IMR-90 (cell line): ENCODE data around the gene PRKN. TPM values are rescaled to one million over a fixed set of nuclear protein-coding genes. Genes with fewer than 3 reads are reported as not detected.

Experiments
- ATAC-seq: fragments of 200-7000 bp; cut with Tn5 transposase; 2 replicates; pipeline ENCODE4 v1.9.1; 2020; ENCODE audit warnings: low read depth, mild to moderate bottlenecking, moderate library complexity
- BruUV-seq: library from RNA; stranded (reverse); fragments of 400-500 nt; replicated peaks from 2 replicates; lab custom pipeline; 2021; lab: Mats Ljungman, UMichigan
- CTCF ChIA-PET: fragments of 300-600 bp; formaldehyde crosslinking; extraction: SDS; loops from one replicate; lab custom pipeline; 2021; ENCODE audit warnings: antibody characterized with exemption; lab: Yijun Ruan, JAX
- POLR2A ChIA-PET: fragments of 300-600 bp; sonication (Branson Sonifier 250); formaldehyde crosslinking; loops from one replicate; lab custom pipeline; 2022; ENCODE audit warnings: antibody characterized with exemption; ENCODE audit not compliant: unreplicated experiment; lab: Charles Lee
- DNase-seq: peaks from one replicate; pipeline ENCODE4 v3.0.0; 2013
- H2AFZ ChIP-seq: replicated peaks from 2 replicates; pipeline ENCODE3; 2013; ENCODE audit warnings: low read length, mild to moderate bottlenecking; ENCODE audit not compliant: poor library complexity
- H2AK5ac ChIP-seq: 2 replicates; pipeline ENCODE4 v1.6.1; 2013; ENCODE audit warnings: low read depth, low read length, inconsistent platforms
- H2AK9ac ChIP-seq: replicated peaks from 2 replicates; pipeline ENCODE3; 2013; ENCODE audit warnings: mild to moderate bottlenecking, low read depth, low read length, moderate library complexity; ENCODE audit not compliant: poor library complexity
- H2BK120ac ChIP-seq: 2 replicates; pipeline ENCODE4 v1.6.1; 2013; ENCODE audit warnings: low read depth, low read length, inconsistent platforms
- H2BK15ac ChIP-seq: 3 replicates; pipeline ENCODE4 v1.6.1; 2013; ENCODE audit warnings: low read depth, low read length, inconsistent platforms
- H2BK20ac ChIP-seq: 2 replicates; pipeline ENCODE4 v1.6.1; 2013; ENCODE audit warnings: low read depth, mild to moderate bottlenecking, inconsistent platforms, low read length, moderate library complexity
- H2BK5ac ChIP-seq: 2 replicates; pipeline ENCODE4 v1.6.1; 2013; ENCODE audit warnings: mild to moderate bottlenecking, low read depth, low read length, inconsistent platforms; ENCODE audit not compliant: poor library complexity, severe bottlenecking
- H3K14ac ChIP-seq: replicated peaks from 2 replicates; pipeline ENCODE4 v1.6.1; 2013; ENCODE audit warnings: low read depth, low read length, inconsistent platforms
- H3K18ac ChIP-seq: 2 replicates; pipeline ENCODE4 v1.6.1; 2013; ENCODE audit warnings: low read depth, low read length, control low read depth
- H3K23ac ChIP-seq: 2 replicates; pipeline ENCODE4 v1.6.1; 2013; ENCODE audit warnings: low read depth, low read length, inconsistent platforms
- H3K27ac ChIP-seq: 2 replicates; pipeline ENCODE4 v1.5.1; 2013; ENCODE audit warnings: mild to moderate bottlenecking, control low read depth, low read length; ENCODE audit not compliant: insufficient read depth
- H3K27me3 ChIP-seq: 2 replicates; pipeline ENCODE4 v1.6.1; 2013; ENCODE audit warnings: low read length; ENCODE audit not compliant: control insufficient read depth, insufficient read depth
- H3K36me3 ChIP-seq: 2 replicates; pipeline ENCODE4 v1.6.1; 2013; ENCODE audit warnings: low read length, mixed read lengths; ENCODE audit not compliant: control insufficient read depth, insufficient read depth
- H3K4ac ChIP-seq: 2 replicates; pipeline ENCODE4 v1.6.1; 2013; ENCODE audit warnings: low read depth, low read length, inconsistent platforms
- H3K4me1 ChIP-seq: 2 replicates; pipeline ENCODE4 v1.6.1; 2013; ENCODE audit warnings: low read length, mixed read lengths; ENCODE audit not compliant: control insufficient read depth, insufficient read depth
- H3K4me2 ChIP-seq: 2 replicates; pipeline ENCODE4 v1.6.1; 2013; ENCODE audit warnings: low read depth, mild to moderate bottlenecking, control low read depth, low read length, moderate library complexity
- H3K4me3 ChIP-seq: 2 replicates; pipeline ENCODE4 v1.5.1; 2013; ENCODE audit warnings: low read depth, mild to moderate bottlenecking, control low read depth, low read length, moderate library complexity; ENCODE audit not compliant: insufficient read depth
- H3K56ac ChIP-seq: 2 replicates; pipeline ENCODE4 v1.6.1; 2013; ENCODE audit warnings: low read length, inconsistent platforms; ENCODE audit not compliant: insufficient read depth; ENCODE audit errors: extremely low read depth
- H3K79me1 ChIP-seq, 2 experiments: 2 replicates each; pipeline ENCODE4 v1.6.1; 2013; ENCODE audit warnings: low read length in 2 of 2, inconsistent platforms in 1 of 2, low read depth in 1 of 2
- H3K9ac ChIP-seq: 2 replicates; pipeline ENCODE4 v1.6.1; 2013; ENCODE audit warnings: low read depth, low read length, control low read depth
- H3K9me1 ChIP-seq: 2 replicates; pipeline ENCODE4 v1.6.1; 2013; ENCODE audit warnings: low read length, inconsistent platforms; ENCODE audit not compliant: insufficient read depth
- H3K9me3 ChIP-seq: 2 replicates; pipeline ENCODE4 v1.6.1; 2013; ENCODE audit warnings: low read length; ENCODE audit not compliant: control insufficient read depth, insufficient read depth
- H4K20me1 ChIP-seq: 2 replicates; pipeline ENCODE4 v1.6.1; 2013; ENCODE audit warnings: low read length, inconsistent platforms; ENCODE audit not compliant: insufficient read depth
- H4K5ac ChIP-seq: 2 replicates; pipeline ENCODE4 v1.6.1; 2013; ENCODE audit warnings: mild to moderate bottlenecking, low read depth, low read length, control low read depth
- H4K8ac ChIP-seq, 2 experiments: 2 replicates each; pipeline ENCODE4 v1.6.1; 2013; ENCODE audit warnings: low read depth in 2 of 2, low read length in 2 of 2, control low read depth in 1 of 2, inconsistent platforms in 1 of 2
- H4K91ac ChIP-seq: 2 replicates; pipeline ENCODE4 v1.6.1; 2013; ENCODE audit warnings: low read depth, low read length, inconsistent platforms; ENCODE audit not compliant: insufficient read depth
- CEBPB ChIP-seq: IDR thresholded peaks from 2 replicates; pipeline ENCODE4 v1.6.1; 2012; ENCODE audit warnings: low read depth, low read length, improper control_type of control experiment
- CTCF ChIP-seq: conservative IDR thresholded peaks from 2 replicates; pipeline ENCODE4 v1.5.1; 2012; ENCODE audit warnings: mild to moderate bottlenecking, low read depth, low read length, improper control_type of control experiment
- MXI1 ChIP-seq: IDR thresholded peaks from 2 replicates; pipeline ENCODE4 v1.6.1; 2012; ENCODE audit warnings: low read depth, mild to moderate bottlenecking, low read length, moderate library complexity, borderline replicate concordance
- NFE2L2 ChIP-seq: fragments of 150-350 bp; IDR thresholded peaks from 2 replicates; pipeline ENCODE4 v1.6.1; 2016; ENCODE audit warnings: low read depth, mild to moderate bottlenecking, low read length
- WGBS, 2 experiments: methylation state at CpG; one replicate each; pipeline versions ENCODE4 v1.1.5 to v1.1.7; 2013; ENCODE audit warnings: missing lambda C conversion rate in 2 of 2; ENCODE audit not compliant: insufficient read length in 1 of 2; ENCODE audit errors: extremely low coverage in 2 of 2; 5-methylcytosine and 5-hydroxymethylcytosine counted together
- dilution Hi-C: fragments of 300-500 bp; cut with HindIII; formaldehyde crosslinking; loops from one replicate; pipeline ENCODE4 v1.14.3; 2018; ENCODE audit warnings: low sequenced_read_pairs; ENCODE audit not compliant: unreplicated experiment
- in situ Hi-C: fragments of 300-500 bp; cut with MboI; formaldehyde crosslinking; loops from 3 replicates; pipeline ENCODE4 v1.14.3; 2019; ENCODE audit warnings: low sequenced_read_pairs, inconsistent platforms, mixed read lengths
- intact Hi-C: fragments of 100-400 bp; cut with micrococcal nuclease; formaldehyde crosslinking; loops from 2 replicates; pipeline ENCODE4 v1.10.0; 2022
- polyA plus RNA-seq, 3 experiments: library from polyadenylated mRNA; depleted of rRNA; stranded (reverse); fragments of >200 nt; gene quantifications; 2 replicates each; pipeline ENCODE4 v1.2.3, GENCODE V29; 2012; ENCODE audit warnings: low replicate concordance in 1 of 3
- total RNA-seq: library from RNA; depleted of rRNA; stranded (reverse); fragments of >200 nt; gene quantifications from 2 replicates; pipeline ENCODE4 v1.2.3, GENCODE V29; 2012

Gene PRKN
- total and polyA plus RNA-seq, 2 of the 4 experiments (the other 2 are of a cell fraction): 0.15 to 0.18 TPM

GRCh38 chr6:162147281-162147680 is 580.3 kb downstream of the PRKN start:
- Histone ChIP-seq H3K4me2 (no peak overlapping the region), H3K27me3 (no peaks in the 10 kb centered on the region), H4K5ac (no peak overlapping the region), H3K9me3 (peaks cover 17% of the 10 kb centered on the region), H3K79me1 (no peaks in the 10 kb centered on the region), H3K18ac (no peak overlapping the region), H2BK15ac (no peak overlapping the region), H3K4me1 (no peaks in the 10 kb centered on the region), H2BK20ac (no peak overlapping the region), H3K56ac (no peak overlapping the region), H3K4me3 (no peak overlapping the region), H2AK5ac (no peak overlapping the region), H3K14ac (no peak overlapping the region), H3K36me3 (no peaks in the 10 kb centered on the region), H2BK120ac (no peak overlapping the region), H4K8ac (no peak overlapping the region), H3K4ac (no peak overlapping the region), H3K9ac (no peak overlapping the region), H3K27ac (no peak overlapping the region), H3K9me1 (no peaks in the 10 kb centered on the region), H2BK5ac (no peak overlapping the region), H2AK9ac (no peak overlapping the region), H3K23ac (no peak overlapping the region), H4K91ac (no peak overlapping the region), H4K20me1 (no peaks in the 10 kb centered on the region), H2AFZ (no peak overlapping the region)
- ATAC-seq (no peak), DNase-seq (no peak)
- intact Hi-C loops: no loop called here
- in situ Hi-C loops: no loop called here
- ChIA-PET CTCF (no interaction called here), POLR2A (interaction anchor here (0.5 kb wide), 1 partner anchor 179 kb away, joined by 6 read pairs; no protein-coding TSS in a partner anchor)
- BruUV-seq: no TSS peak
- TF ChIP-seq CTCF: no peak
- TF ChIP-seq NFE2L2: no peak
- no peak for TF ChIP-seq CEBPB
- no peak for TF ChIP-seq MXI1
- dilution Hi-C loops: no loop called here
- no CpG with 5 or more reads among the region's 1 CpG for whole genome bisulfite sequencing, 2 experiments
